Inferior parietal cortex (tissue), 1 donor: ENCODE measurements around the gene CPNE7.
"Not testable (repeated sequence)": the region's sequence is repeated elsewhere in the genome, so short reads cannot be mapped to it uniquely, and the experiment has no call there.

Experiments used
- DNase-seq: peaks from one replicate; pipeline ENCODE4 v3.0.0-alpha.2; 2016; ENCODE audit errors: extremely low spot score

CPNE7 gene

DNA sequence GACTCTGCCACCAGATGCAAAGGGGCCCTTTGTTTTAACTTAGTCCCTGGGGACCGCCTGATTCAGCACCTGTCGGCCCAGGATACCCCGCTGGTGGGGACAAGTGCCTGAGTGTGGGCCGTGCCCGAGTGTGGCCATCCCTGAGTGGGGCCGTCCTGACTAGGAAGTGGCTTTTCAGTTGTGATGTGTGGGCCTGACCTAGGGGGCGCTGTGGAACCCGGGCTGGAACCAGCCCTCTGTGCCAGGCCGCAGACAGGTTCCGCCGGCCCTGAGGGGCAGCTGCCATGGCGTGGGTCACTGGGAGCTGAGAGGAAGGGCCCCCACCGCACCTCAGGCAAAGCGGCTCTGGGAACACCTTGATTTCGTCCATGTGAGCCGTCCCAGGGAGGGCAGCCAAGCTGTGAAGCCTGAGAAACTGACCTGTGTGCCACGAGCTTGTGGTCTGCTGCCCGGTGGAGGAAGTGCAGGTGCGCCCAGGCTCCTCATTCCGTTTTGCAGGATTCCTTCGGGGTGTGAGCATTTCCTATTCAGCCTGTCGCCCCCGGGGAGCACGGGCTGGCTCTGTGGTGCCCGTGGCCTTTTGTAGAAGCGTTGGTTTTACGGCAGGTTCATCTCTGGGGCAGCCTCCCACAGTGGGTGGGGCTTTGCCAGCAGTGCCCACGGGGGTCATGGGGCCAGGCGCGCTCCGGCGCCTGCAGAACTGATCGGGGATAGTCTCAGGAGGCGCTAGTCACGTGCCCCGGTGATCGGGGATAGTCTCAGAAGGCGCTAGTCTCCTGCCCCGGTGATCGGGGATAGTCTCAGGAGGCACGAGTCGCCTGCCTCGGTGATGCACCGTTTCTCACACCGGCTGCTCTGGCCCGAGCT, 9.8 kb upstream of the CPNE7 start:
- no peak for DNase-seq

GRCh38 chr16:89567656-89568594, 7.6 kb upstream of the CPNE7 start:
- no peak for DNase-seq

DNA sequence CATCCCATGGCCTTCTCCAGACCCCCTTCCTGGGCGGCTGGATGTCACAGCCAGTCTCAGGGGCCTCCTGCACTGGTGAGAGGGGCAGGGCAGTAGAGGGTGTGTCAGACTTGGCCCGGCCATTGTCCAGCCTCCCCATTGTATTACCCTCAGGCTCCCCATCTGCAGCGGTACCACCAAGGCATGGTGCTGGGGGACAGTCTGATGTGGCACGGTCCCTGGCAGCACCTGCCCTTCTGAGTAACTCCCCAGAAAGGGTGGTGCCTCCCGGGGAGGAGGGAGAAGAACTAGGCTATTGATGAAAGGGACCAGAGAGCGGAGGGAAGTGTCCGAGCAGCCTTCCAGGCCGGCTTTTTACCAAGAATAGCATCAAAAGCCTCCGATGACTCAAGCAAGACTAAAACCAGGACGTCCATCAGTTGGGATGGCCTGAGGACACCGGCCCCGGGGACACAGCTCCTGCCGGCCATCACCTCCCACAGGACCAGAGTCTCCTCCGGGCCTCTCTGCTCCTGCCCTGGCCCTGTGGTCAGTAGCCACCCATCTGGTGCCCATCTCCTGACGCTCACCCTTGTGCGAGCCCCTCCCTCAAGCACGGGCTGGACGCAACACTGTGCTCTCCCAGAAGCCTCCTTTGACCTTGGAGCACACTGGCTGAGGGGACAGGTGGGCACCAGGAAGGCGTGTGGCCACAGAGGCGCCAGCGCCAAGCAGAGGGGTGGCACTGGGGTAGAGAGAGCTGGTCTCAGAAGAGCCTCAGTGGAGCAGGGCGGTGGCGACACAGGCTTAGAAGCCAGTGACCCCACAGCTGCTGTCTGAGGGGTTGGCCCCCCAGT, 5.8 kb upstream of the CPNE7 start:
- DNase-seq: no peak

- no peak for DNase-seq
These were observed 5.1 kb upstream of the CPNE7 start for GRCh38 chr16:89570342-89570923.

GRCh38 chr16:89570983-89571598, 4.5 kb upstream of the CPNE7 start:
- not testable (repeated sequence) for DNase-seq

DNA sequence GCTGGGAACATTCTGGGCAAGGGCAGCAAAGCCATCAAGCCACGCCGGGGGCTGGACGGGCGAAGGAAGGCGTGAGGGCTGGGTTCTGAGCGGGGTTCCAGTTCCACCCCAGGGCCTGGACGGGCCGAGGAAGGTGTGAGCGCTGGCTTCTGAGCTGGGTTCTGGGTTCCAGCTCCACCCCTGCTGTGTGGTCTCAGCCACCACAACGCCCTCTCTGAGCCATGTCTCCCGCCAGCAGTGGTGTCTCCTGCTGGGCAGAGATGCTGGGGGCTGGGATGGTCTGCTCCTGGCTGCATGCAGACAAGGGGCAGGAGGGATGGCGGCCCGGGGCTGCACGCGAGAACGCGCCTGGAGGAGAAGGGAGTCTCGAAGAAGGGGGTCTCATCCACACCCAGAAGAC, 3.9 kb upstream of the CPNE7 start:
- DNase-seq: no peak

- DNase-seq: no peak
These were observed 3.5 kb upstream of the CPNE7 start for GRCh38 chr16:89572073-89572484.

DNA sequence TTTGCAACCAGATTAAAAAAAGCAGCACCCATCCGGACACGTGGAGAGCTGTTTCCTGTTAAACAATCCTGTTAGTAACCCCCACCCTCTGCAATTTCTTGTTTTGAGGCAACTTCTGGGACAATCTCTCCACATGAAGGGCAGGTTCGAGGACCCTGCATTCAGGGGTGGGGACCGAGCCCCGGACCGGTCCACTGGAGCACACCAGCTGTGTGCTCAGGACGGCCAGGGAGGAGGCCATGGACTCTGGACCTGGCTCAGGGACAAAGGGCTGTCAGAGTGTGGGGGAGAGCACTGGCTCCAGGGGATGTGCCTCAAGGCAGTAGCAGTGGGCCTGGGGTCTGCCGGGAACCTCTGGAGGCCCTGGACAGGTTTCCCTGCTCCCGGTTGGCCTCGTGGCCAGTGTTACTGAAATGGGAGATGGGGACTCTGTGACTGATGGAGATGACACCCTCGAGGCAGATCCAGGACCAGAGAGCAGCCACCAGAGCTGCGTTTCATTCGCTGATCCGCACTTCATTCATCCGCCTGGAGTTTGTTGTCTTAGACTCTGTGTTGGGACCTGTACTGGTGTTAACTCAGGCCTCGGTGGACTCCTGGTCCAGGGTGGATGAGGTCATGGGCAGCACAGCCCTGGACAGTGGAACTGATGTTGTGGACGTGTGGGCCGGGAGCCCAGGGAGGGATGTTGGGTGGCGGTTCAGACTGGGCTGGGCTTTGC, 2.9 kb upstream of the CPNE7 start:
- DNase-seq: no peak

- no peak for DNase-seq
These were observed 1.5 kb upstream of the CPNE7 start for GRCh38 chr16:89573826-89574680.

DNA sequence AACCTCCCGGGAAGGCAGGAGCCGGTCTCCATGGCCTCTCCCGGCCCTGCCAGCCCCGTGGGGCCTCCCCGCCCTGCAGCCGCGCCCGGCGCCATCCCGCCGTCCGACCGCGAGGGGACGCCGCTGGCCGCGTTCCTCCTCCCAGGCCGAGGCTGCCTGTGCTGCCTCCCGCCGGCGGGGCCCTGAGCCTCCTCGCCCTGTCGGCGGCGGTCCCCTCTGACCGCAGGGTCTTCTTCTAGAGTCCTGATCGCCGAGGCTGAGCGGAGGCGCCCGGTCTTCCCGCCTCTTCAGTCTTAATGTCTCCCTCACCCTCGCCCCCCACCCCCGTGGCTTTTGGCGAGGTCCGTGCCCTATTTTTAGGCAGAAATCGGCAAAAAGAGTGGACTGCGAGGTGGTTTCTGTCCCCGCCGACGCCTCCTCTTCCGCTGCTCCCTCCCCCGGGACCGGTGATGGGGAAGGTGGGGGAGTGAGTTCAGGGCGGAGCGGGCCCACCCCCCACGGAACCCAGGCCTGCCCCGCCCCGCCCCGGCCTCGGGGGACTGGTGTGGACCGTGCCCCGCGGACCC, 794 bp upstream of the CPNE7 start:
- DNase-seq: no peak

DNA sequence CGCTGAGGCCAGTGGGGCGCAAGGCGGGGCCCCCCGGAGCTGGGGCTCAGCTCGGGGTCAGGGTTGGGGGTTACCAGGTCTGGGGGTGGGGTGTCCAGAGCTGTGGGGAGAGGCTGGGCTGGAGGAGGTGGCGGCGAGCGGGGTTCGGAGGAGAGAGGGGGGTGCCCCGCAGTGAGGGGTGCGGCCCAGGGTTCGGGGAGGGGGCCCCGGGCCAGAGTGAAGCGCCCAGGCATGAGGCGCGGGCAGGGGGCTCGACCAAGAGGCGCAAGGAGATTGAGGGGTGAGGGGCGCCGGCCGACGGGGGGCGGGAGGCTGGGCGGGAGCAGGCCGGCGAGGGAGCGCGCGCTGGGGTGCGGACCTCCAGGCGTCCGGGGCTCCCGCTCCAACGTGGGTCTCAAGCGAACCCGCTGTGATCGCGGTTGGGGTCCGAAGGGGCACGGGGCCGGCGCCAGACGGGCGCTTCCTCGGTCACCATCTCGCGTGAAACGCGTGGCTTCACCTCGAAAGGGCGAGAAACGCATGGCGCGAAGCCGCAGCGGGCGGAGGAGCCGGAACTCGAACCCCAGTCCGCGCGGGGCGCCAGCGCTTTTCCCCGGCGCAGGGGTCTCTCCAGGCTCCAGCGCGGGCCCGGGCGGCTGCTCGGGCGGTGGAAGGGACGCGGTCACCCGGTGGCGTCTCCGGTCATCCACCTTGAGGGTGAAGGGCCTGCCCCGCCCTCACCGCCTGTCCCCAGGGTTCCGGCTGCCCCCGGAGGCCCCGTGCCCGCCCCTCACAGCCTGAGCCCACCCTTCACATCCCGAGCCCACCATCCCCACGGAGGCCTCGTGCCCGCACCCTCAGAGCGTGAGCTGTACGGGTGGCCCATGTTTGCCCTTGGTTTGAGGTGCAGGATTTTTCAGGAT, 846 bp downstream of the CPNE7 start:
- DNase-seq: no peak

DNA sequence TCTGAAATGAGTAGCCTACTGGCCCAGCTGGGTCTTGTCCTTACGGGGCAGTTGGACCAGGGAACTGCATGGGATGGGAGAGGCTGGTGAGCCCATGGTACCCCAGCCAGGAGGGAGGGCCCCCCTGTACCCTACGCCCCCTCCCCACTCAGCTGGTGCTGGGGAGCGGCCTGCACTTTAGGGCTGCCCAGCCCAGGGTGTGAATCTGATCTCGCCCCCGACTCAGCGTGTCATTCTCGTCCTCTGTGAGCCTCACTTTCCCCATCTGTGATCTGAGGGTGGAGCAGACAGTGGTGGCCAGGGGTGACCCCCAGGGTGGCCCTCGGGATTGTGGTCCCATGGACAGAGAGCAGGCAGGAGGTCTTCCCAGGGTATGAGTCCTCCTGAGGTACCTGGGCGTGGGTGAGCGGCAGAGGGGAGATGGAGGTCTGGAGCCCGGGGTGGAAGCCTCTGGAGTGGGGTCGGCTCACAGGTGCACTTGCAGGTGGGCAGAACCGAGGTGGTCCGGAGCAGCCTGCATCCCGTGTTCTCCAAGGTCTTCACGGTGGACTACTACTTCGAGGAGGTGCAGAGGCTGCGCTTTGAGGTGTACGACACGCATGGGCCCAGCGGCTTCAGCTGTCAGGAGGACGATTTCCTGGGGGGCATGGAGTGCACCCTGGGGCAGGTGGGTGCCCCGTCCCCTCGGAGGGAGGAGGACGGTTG, 1.6 kb downstream of the CPNE7 start:
- DNase-seq: no peak

GRCh38 chr16:89579351-89579750, 3.8 kb downstream of the CPNE7 start:
- no peak for DNase-seq

GRCh38 chr16:89581045-89581695, 5.6 kb downstream of the CPNE7 start:
- DNase-seq: no peak

DNA sequence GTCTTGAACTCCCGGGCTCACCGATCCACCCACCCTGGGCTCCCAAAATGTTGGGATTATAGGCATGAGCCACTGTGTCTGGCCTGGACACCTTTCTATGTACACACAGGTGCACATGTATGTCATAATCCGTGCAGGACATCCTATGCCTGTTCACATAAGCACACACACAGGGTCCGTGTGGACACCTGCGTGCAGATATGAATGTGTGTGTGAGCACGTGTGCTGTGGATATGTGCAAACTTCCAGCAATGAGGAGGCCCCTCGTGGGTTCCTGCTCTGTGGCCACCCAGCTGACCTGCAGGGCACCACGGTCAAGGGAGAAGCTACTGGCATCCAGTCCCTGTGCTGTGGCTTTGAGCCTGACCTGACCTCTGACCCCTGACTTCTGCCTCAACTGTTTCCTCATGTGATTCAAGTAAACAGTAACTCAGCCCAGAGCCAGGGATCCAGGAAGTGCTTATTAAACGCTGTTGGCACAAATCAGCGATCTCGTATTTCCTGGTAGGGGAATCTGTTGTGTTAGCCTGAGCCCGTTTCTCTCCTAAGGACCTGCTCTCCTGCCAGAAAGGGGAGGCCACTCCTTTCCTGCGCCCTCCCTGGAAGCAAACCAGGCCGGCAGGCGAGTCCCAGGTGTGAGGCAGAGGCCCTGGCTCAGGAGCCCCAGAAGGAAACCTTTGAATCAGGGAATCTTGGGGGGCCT, 6.5 kb downstream of the CPNE7 start:
- DNase-seq: no peak

DNA sequence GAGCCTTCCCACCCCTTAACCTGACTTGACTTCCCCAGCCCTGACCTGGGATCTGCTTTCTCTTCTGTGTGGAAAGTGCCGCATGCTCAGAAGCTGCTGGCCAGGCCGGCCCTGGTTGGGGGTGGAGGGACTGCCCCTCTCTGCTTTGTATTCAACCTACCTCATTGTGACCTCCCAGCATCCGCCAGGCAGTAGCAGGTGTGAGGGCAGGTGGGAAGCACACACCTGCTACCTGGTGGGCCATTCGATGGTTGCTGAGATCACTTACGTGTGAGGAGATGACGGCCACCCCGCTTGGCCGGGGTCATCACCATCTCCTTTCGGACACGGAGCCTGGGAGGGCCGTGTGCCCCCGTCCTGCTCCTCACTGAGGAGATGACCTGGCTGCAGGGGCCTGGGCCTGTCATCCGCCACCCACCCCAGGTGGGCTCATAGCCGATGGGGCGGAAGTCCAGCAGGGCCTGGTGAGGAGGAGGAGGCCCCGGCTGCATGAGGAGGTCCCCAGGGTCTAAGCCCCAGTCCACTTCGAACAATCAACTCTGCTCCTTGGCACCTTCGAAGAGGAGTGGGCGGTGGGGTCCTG, 7.1 kb downstream of the CPNE7 start:
- no peak for DNase-seq
